Endothelial cell of umbilical vein (primary cell): ENCODE results near the gene OR2A25. TPM values are rescaled to one million over a fixed set of nuclear protein-coding genes. Genes with fewer than 3 reads are reported as not detected.

Experiments
- BruUV-seq: library from RNA; stranded (reverse); fragments of 400-500 nt; replicated peaks from 2 replicates; lab custom pipeline; 2021; lab: Mats Ljungman, UMichigan
- CTCF ChIA-PET: fragments of 300-600, 350-600 bp; sonication (Branson Sonifier 250); formaldehyde crosslinking; loops from one replicate; lab custom pipeline; 2021; ENCODE audit warnings: antibody characterized with exemption, inconsistent platforms; lab: Charles Lee
- POLR2A ChIA-PET: fragments of 300-600, 350-600 bp; sonication (Branson Sonifier 250); formaldehyde crosslinking; loops from one replicate; lab custom pipeline; 2021; ENCODE audit warnings: antibody characterized with exemption, inconsistent platforms; lab: Charles Lee
- DNase-seq: peaks from one replicate; pipeline ENCODE4 v3.0.0-alpha.2; 2011; ENCODE audit warnings: low read depth, low spot score
- FAIRE-seq: peaks from 2 replicates; lab custom pipeline; 2011; peaks lifted over from hg19 to GRCh38; lab: Jason Lieb, UNC
- H2AFZ ChIP-seq: 2 replicates; pipeline ENCODE4 v1.6.0; 2012; ENCODE audit warnings: low read depth, low read length, control low read depth, inconsistent platforms
- H3K27ac ChIP-seq: 2 replicates; pipeline ENCODE4 v1.5.1; 2011; ENCODE audit warnings: low read depth, mild to moderate bottlenecking, control low read depth, low read length, moderate library complexity; ENCODE audit not compliant: insufficient read depth
- H3K27me3 ChIP-seq, 2 experiments: 2 replicates each; pipeline versions ENCODE4 v1.6.0 to v1.6.1; 2011; ENCODE audit warnings: low read length in 2 of 2, mixed read lengths in 1 of 2; ENCODE audit not compliant: control insufficient read depth in 2 of 2, insufficient read depth in 2 of 2
- H3K36me3 ChIP-seq, 2 experiments: 2 replicates in 1 of 2; 3 replicates in 1 of 2; pipeline ENCODE4 v1.5.1; 2011; ENCODE audit warnings: low read length in 2 of 2, mild to moderate bottlenecking in 1 of 2, moderate library complexity in 1 of 2; ENCODE audit not compliant: control insufficient read depth in 2 of 2, insufficient read depth in 2 of 2; ENCODE audit errors: extremely low read depth in 1 of 2
- H3K4me1 ChIP-seq: 3 replicates; pipeline ENCODE4 v1.5.1; 2011; ENCODE audit warnings: mild to moderate bottlenecking, low read length; ENCODE audit not compliant: control insufficient read depth, insufficient read depth; ENCODE audit errors: extremely low read depth
- H3K4me2 ChIP-seq: 2 replicates; pipeline ENCODE4 v1.6.1; 2011; ENCODE audit warnings: low read length, control low read depth, mixed read lengths; ENCODE audit not compliant: insufficient read depth
- H3K4me3 ChIP-seq, 3 experiments: fragments of 200-600 bp in 1 of 3; sonication (generic), shearing (Covaris generic) in 1 of 3; replicated peaks in 1 of 3; 2 replicates each; pipeline ENCODE4 v1.5.1; 2011 to 2016; ENCODE audit warnings: control low read depth in 3 of 3, low read length in 3 of 3, mild to moderate bottlenecking in 2 of 3, inconsistent platforms in 1 of 3, low read depth in 1 of 3, moderate library complexity in 1 of 3; ENCODE audit not compliant: insufficient read depth in 1 of 3
- H3K79me2 ChIP-seq: 2 replicates; pipeline ENCODE4 v1.6.0; 2012; ENCODE audit warnings: low read length, inconsistent platforms; ENCODE audit not compliant: control insufficient read depth, insufficient read depth
- H3K9ac ChIP-seq: replicated peaks from 2 replicates; pipeline ENCODE3; 2011; ENCODE audit warnings: low read length, control low read depth; ENCODE audit not compliant: insufficient read depth; ENCODE audit errors: extremely low read depth
- H3K9me1 ChIP-seq: replicated peaks from 3 replicates; pipeline ENCODE4 v1.6.0; 2011; ENCODE audit warnings: mild to moderate bottlenecking, low read length; ENCODE audit not compliant: control insufficient read depth, insufficient read depth; ENCODE audit errors: extremely low read depth
- H3K9me3 ChIP-seq: replicated peaks from 2 replicates; pipeline ENCODE4 v1.5.1; 2012; ENCODE audit warnings: low read length, inconsistent platforms; ENCODE audit not compliant: control insufficient read depth, insufficient read depth
- H4K20me1 ChIP-seq: replicated peaks from 2 replicates; pipeline ENCODE3; 2011; ENCODE audit warnings: mild to moderate bottlenecking, low read length; ENCODE audit not compliant: control insufficient read depth, insufficient read depth; ENCODE audit errors: extremely low read depth
- CTCF ChIP-seq, 2 donors: IDR thresholded peaks; 1 replicate in 1 of 2; 2 replicates in 1 of 2; pipeline ENCODE4 v1.5.1; 2011; ENCODE audit warnings: low read length in 2 of 2, mild to moderate bottlenecking in 2 of 2, moderate library complexity in 2 of 2, control low read depth in 1 of 2, inconsistent platforms in 1 of 2, low read depth in 1 of 2; ENCODE audit not compliant: insufficient read depth in 1 of 2; ENCODE audit errors: extremely low read depth in 1 of 2
- FOS ChIP-seq: IDR thresholded peaks from 2 replicates; pipeline ENCODE4 v1.6.1; 2011; ENCODE audit warnings: mild to moderate bottlenecking, low read length, moderate library complexity, borderline replicate concordance; ENCODE audit not compliant: insufficient read depth
- GATA2 ChIP-seq: IDR thresholded peaks from 2 replicates; pipeline ENCODE4 v1.7.0; 2011; ENCODE audit warnings: low read depth, mild to moderate bottlenecking, moderate library complexity, mixed read lengths, low read length; ENCODE audit not compliant: insufficient read length, insufficient read depth
- JUN ChIP-seq: IDR thresholded peaks from 2 replicates; pipeline ENCODE4 v1.6.1; 2011; ENCODE audit warnings: borderline replicate concordance, low read depth; ENCODE audit not compliant: insufficient read length, insufficient read depth
- MYC ChIP-seq: IDR thresholded peaks from one replicate; pipeline ENCODE4 v1.6.1; 2011; ENCODE audit warnings: mild to moderate bottlenecking, low read depth, low read length
- POLR2A ChIP-seq: IDR thresholded peaks from 2 replicates; pipeline ENCODE4 v1.6.1; 2012; ENCODE audit warnings: low read depth, mild to moderate bottlenecking, control low read depth, low read length
- POLR2AphosphoS5 ChIP-seq: IDR thresholded peaks from 2 replicates; pipeline ENCODE4 v1.6.1; 2012; ENCODE audit warnings: low read depth, mild to moderate bottlenecking, control low read depth, low read length, moderate library complexity; ENCODE audit not compliant: insufficient read depth
- dilution Hi-C: fragments of 300-500 bp; cut with MboI; formaldehyde crosslinking; loops from one replicate; pipeline ENCODE4 v1.15.0; 2019; ENCODE audit warnings: low sequenced_read_pairs; ENCODE audit not compliant: extremely low pct_ligation_motif_present
- intact Hi-C: fragments of 100-400 bp; cut with micrococcal nuclease; formaldehyde crosslinking; loops from one replicate; pipeline ENCODE4 v1.10.0; 2022
- polyA plus RNA-seq, 4 experiments: library from polyadenylated mRNA; depleted of rRNA in 3 of 4; stranded (reverse) in 3 of 4; unstranded in 1 of 4; fragments of >200 nt; gene quantifications; 2 replicates each; pipeline versions ENCODE4 v1.2.1 to v1.2.3, GENCODE V29; 2011 to 2012; ENCODE audit warnings: missing spikeins in 1 of 4
- total RNA-seq: library from RNA; stranded (reverse); gene quantifications from 2 replicates; pipeline ENCODE4 v1.2.3, GENCODE V29; 2021
- TF ChIP-seq, protein P1 (sequence below): IDR thresholded peaks from 2 replicates; pipeline ENCODE4 v1.6.1; 2011; ENCODE audit not compliant: insufficient read depth, insufficient read length

OR2A25 gene
- total and polyA plus RNA-seq, 2 donors (not counting 3 experiments of a cell fraction or from before 2014, with no cell fraction given) = not detected

- dilution Hi-C loops (no loop called here), intact Hi-C loops (no loop called here)
- Histone ChIP-seq H3K4me2 (no peak overlapping the region), H3K27ac (no peak overlapping the region), H3K27me3 (peaks cover 0 to 2% of the 10 kb centered on the region in 2 experiments), H3K9ac (no peak overlapping the region), H4K20me1 (no peaks in the 10 kb centered on the region), H3K36me3 (no peaks in the 10 kb centered on the region), H3K9me1 (no peaks in the 10 kb centered on the region), H3K9me3 (no peaks in the 10 kb centered on the region), H3K4me1 (no peaks in the 10 kb centered on the region), H2AFZ (no peak overlapping the region), H3K79me2 (no peaks in the 10 kb centered on the region), H3K4me3 (no peak overlapping the region)
- ChIA-PET POLR2A (no interaction called here), CTCF (interaction anchor here (2.4 kb wide), 1 partner anchor 15 kb away, joined by 18 read pairs; no protein-coding TSS in a partner anchor)
- FAIRE-seq (no peak), DNase-seq (no peak)
- no TSS peak for BruUV-seq
- TF ChIP-seq JUN (no peak), CTCF (IDR thresholded peaks at IDR 0.05; ENCODE audit: extremely low read depth in 1 of 2, insufficient read depth in 1 of 2, low read depth in 1 of 2, low read length in 2 of 2) (no peak), POLR2AphosphoS5 (no peak), FOS (no peak), POLR2A (no peak), MYC (no peak), GATA2 (no peak)
- TF ChIP-seq, protein P1, sequence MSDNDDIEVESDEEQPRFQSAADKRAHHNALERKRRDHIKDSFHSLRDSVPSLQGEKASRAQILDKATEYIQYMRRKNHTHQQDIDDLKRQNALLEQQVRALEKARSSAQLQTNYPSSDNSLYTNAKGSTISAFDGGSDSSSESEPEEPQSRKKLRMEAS = no peak
Observed at GRCh38 chr7:144113651-144114050, 44.0 kb downstream of the OR2A25 start.
